Naive B cell (primary cell): ENCODE measurements around the gene ABCA8. TPM values are rescaled to one million over a fixed set of nuclear protein-coding genes. Genes with fewer than 3 reads are reported as not detected.
"Not testable (repeated sequence)": the region's sequence is repeated elsewhere in the genome, so short reads cannot be mapped to it uniquely, and the experiment has no call there.

Experiments
- ATAC-seq, 2 donors: fragments of 150-1000 bp; cut with Tn5 transposase; 2 replicates each; pipeline ENCODE4 v1.10.0; 2021; ENCODE audit warnings: low read depth in 2 of 2, mild to moderate bottlenecking in 2 of 2, moderate library complexity in 2 of 2
- DNase-seq: peaks from one replicate; pipeline ENCODE4 v3.0.0; 2022
- H3K27ac Mint-ChIP-seq, 6 donors: one replicate each; pipeline ENCODE4 v1.8.0; 2020 to 2022; ENCODE audit warnings: mild to moderate bottlenecking in 6 of 6, mixed read lengths in 6 of 6, moderate library complexity in 5 of 6, inconsistent platforms in 2 of 6
- H3K27me3 Mint-ChIP-seq, 3 donors: one replicate each; pipeline ENCODE4 v1.8.0; 2021 to 2022; ENCODE audit warnings: mixed read lengths in 3 of 3, mild to moderate bottlenecking in 1 of 3
- H3K36me3 Mint-ChIP-seq, 2 donors: one replicate each; pipeline ENCODE4 v1.8.0; 2020 to 2022; ENCODE audit warnings: mixed read lengths in 2 of 2, inconsistent platforms in 1 of 2, mild to moderate bottlenecking in 1 of 2
- H3K4me1 Mint-ChIP-seq, 3 donors: one replicate each; pipeline ENCODE4 v1.8.0; 2020 to 2022; ENCODE audit warnings: mixed read lengths in 3 of 3, inconsistent platforms in 1 of 3, mild to moderate bottlenecking in 1 of 3, moderate library complexity in 1 of 3
- H3K4me3 Mint-ChIP-seq, 8 donors: one replicate each; pipeline ENCODE4 v1.8.0; 2020 to 2022; ENCODE audit warnings: mild to moderate bottlenecking in 8 of 8, mixed read lengths in 8 of 8, moderate library complexity in 8 of 8, inconsistent platforms in 2 of 8
- H3K9me3 Mint-ChIP-seq, 7 donors: one replicate each; pipeline ENCODE4 v1.8.0; 2020 to 2022; ENCODE audit warnings: mixed read lengths in 7 of 7, mild to moderate bottlenecking in 5 of 7, inconsistent platforms in 2 of 7, moderate library complexity in 1 of 7
- polyA plus RNA-seq, 6 donors: library from polyadenylated mRNA; unstranded; fragments of 300-500 nt; fragmentation: Illumina TruSeq; gene quantifications; one replicate each; pipeline ENCODE4 v1.2.3, GENCODE V29; 2021; ENCODE audit warnings: low read depth in 6 of 6

The ABCA8 gene, protein sequence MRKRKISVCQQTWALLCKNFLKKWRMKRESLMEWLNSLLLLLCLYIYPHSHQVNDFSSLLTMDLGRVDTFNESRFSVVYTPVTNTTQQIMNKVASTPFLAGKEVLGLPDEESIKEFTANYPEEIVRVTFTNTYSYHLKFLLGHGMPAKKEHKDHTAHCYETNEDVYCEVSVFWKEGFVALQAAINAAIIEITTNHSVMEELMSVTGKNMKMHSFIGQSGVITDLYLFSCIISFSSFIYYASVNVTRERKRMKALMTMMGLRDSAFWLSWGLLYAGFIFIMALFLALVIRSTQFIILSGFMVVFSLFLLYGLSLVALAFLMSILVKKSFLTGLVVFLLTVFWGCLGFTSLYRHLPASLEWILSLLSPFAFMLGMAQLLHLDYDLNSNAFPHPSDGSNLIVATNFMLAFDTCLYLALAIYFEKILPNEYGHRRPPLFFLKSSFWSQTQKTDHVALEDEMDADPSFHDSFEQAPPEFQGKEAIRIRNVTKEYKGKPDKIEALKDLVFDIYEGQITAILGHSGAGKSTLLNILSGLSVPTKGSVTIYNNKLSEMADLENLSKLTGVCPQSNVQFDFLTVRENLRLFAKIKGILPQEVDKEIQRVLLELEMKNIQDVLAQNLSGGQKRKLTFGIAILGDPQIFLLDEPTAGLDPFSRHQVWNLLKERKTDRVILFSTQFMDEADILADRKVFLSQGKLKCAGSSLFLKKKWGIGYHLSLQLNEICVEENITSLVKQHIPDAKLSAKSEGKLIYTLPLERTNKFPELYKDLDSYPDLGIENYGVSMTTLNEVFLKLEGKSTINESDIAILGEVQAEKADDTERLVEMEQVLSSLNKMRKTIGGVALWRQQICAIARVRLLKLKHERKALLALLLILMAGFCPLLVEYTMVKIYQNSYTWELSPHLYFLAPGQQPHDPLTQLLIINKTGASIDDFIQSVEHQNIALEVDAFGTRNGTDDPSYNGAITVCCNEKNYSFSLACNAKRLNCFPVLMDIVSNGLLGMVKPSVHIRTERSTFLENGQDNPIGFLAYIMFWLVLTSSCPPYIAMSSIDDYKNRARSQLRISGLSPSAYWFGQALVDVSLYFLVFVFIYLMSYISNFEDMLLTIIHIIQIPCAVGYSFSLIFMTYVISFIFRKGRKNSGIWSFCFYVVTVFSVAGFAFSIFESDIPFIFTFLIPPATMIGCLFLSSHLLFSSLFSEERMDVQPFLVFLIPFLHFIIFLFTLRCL (N-terminal part only)
- not detected for polyA plus RNA-seq

DNA sequence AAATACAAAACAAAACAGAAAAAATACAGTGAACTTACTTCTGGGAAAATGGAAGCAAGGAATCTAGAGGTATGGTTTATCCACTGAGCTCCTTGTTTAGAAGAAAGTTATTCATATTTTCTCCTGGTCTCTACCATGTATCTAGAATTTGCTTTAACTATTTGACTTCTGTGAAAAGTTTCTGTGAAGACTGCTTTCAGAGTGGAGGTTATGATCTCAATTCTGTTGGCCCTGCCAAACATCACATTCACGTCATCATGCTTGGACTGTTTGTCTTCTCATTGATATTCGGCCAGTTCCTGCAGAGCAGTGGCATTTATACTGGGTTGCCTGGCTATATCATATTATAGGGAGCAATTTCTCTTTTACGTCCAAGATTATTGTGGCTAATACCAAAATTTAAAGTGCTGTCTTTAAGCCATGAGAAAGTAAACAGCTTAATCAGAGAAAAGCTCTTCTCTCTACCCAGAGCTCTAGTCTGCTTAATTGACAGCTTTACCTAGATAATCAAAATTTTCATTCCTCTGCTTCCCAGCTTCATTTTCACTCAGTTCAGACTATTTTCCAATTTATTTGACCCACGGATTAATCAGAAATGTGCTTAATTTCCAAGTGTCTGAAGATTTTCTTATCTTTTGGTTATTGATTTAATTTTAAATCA lies at the start of gene ABCA8:
Gene ABCA8 (minus strand): TSS at position 212 of the 661 bp plus-strand sequence. CDS start 13,358 bp downstream, outside the sequence.
- Mint-ChIP-seq H3K9me3 (peaks cover 0 to 6% (median 2%) of the 10 kb centered on the region in 7 donors), H3K27ac (no peak within 1 kb of the TSS), H3K27me3 (no peaks in the 10 kb centered on the region), H3K4me3 (peak within 1 kb of the TSS in 1 of 8 donors; percentile 52), H3K36me3 (no peaks in the 10 kb centered on the region), H3K4me1 (no peaks in the 10 kb centered on the region)
- no peak for ATAC-seq
- DNase-seq: no peak

DNA sequence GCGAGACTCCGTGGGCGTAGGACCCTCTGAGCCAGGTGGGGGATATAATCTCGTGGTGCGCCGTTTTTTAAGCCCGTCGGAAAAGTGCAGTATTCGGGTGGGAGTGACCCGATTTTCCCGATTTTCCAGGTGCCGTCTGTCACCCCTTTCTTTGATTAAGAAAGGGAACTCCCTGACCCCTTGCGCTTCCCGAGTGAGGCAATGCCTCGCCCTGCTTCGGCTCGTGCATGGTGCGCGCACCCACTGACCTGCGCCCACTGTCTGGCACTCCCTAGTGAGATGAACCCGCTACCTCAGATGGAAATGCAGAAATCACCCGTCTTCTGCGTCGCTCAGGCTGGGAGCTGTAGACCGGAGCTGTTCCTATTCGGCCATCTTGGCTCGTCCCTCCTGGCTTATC lies 49.6 kb upstream of the ABCA8 start:
- not testable (repeated sequence) for ATAC-seq, H3K9me3 Mint-ChIP-seq, H3K36me3 Mint-ChIP-seq, H3K4me1 Mint-ChIP-seq, DNase-seq, H3K27ac Mint-ChIP-seq
- peak overlapping the region in 1 of 8 donors; percentile 5 for H3K4me3 Mint-ChIP-seq
- peaks cover 0 to 18% (median 4%) of the 10 kb centered on the region in 3 donors for H3K27me3 Mint-ChIP-seq

DNA sequence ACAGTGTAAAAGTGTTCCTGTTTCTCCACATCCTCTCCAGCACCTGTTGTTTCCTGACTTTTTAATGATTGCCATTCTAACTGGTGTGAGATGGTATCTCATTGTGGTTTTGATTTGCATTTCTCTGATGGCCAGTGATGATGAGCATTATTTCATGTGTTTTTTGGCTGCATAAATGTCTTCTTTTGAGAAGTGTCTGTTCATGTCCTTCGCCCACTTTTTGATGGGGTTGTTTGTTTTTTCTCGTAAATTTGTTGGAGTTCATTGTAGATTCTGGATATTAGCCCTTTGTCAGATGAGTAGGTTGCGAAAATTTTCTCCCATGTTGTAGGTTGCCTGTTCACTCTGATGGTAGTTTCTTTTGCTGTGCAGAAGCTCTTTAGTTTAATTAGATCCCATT lies 44.6 kb upstream of the ABCA8 start:
- H3K27ac Mint-ChIP-seq, H3K4me3 Mint-ChIP-seq, ATAC-seq, H3K4me1 Mint-ChIP-seq, DNase-seq, H3K9me3 Mint-ChIP-seq, H3K27me3 Mint-ChIP-seq, H3K36me3 Mint-ChIP-seq: not testable (repeated sequence)

DNA sequence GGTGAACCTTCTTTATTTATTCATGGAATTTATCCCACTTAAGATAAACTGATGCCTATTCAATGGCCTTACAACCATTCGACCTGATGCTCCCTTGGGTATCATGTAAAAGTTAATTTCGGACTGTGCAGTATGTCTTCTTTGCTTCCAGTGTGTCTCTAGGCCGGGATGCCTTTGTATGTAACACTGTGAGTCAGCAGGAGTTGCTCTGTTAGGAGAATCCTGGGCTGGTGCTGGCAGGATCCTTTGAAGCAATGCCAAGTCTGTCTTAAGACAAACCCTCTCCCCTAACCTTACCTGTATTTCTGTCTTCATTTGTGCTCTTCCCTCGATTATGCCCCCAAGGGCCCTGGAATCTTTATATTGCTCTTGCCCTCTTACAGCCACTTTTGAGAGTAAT lies 37.9 kb upstream of the ABCA8 start:
- no peaks in the 10 kb centered on the region for H3K4me1 Mint-ChIP-seq
- DNase-seq: no peak
- no peak for ATAC-seq
- H3K27me3 Mint-ChIP-seq: no peaks in the 10 kb centered on the region
- H3K27ac Mint-ChIP-seq: no peak overlapping the region
- no peaks in the 10 kb centered on the region for H3K36me3 Mint-ChIP-seq
- H3K9me3 Mint-ChIP-seq: no peaks in the 10 kb centered on the region
- no peak overlapping the region for H3K4me3 Mint-ChIP-seq

DNA sequence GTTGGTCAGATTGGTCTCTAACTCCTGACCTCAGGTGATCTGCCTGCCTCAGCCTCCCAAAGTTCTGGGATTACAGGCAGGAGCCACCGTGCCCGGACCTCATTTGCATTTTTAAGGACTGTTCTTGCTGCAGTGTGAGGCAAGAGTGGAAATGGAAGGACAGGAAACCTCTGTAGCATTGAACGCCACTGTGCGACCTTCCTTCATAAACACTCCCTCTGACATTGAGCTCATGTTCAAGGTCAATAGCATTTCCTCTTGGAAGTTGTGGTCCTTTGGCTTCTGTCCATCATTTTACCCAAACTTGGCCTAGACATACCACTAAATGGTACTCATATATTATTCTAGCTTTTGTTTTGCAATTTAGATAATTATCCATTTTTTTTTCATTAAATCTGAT lies 32.8 kb upstream of the ABCA8 start:
- DNase-seq (no peak), ATAC-seq (no peak)
- Mint-ChIP-seq H3K4me1 (no peaks in the 10 kb centered on the region), H3K4me3 (no peak overlapping the region), H3K9me3 (peaks cover 0 to 4% (median 0%) of the 10 kb centered on the region in 7 donors), H3K36me3 (no peaks in the 10 kb centered on the region), H3K27ac (no peak overlapping the region), H3K27me3 (no peaks in the 10 kb centered on the region)

DNA sequence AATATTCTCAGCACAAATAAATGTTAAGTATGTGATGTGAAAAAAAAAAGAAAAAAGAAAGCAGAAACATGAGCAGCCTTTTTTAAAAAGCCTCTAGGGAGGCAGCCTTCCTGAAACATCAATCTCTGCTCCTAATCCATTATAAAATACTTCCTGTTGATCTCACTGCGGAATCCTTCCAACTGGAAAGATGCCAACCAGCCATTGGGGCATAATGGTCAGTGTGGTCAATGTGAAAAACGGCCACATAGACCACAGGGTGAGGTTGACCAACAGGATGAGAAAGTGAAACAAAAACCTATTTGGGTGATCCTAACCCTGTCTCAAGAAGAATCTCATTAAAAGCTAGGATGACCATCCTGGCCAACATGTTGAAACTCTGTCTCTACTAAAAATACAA lies 26.1 kb upstream of the ABCA8 start:
- peaks cover 0 to 8% (median 0%) of the 10 kb centered on the region in 7 donors for H3K9me3 Mint-ChIP-seq
- H3K27me3 Mint-ChIP-seq: peaks cover 0 to 14% (median 0%) of the 10 kb centered on the region in 3 donors
- H3K4me1 Mint-ChIP-seq: peaks cover 0 to 7% (median 0%) of the 10 kb centered on the region in 3 donors
- no peaks in the 10 kb centered on the region for H3K36me3 Mint-ChIP-seq
- no peak overlapping the region for H3K4me3 Mint-ChIP-seq
- DNase-seq (no peak), ATAC-seq (no peak)
- no peak overlapping the region for H3K27ac Mint-ChIP-seq

DNA sequence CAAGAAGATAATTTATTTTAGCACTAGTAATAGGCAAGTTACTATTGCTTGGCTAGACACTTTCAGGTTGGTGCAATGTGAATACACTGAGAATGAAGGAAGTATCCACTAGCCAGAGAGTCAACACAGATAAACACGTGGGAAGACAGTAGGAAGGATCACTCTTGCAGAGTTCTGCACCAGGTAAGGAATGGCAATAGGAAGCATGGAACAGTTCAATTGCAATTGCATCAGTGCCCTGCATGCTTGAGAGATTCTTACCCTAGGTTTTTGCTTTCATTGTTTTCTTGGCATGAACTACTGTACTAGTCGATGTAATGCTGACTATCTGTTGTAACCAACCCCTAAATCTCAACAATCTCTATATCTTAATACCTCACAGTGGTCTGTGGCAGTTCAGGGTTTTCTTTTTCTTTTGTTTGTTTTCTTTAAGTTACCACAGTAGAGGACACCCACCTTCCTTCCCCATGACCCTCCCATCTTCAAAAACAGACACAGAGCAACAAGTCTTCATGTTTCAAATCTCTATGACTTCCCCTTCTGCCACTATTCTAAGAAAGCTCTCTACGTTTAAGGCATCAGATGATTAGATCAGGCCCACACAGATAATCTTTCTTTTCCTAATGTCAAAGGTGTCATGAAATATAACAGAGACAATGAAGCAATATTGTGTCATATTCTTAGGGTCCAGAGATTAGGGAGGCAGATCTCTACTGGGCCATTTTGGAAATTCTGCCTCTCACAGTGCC lies 18.1 kb upstream of the ABCA8 start:
- Mint-ChIP-seq H3K27ac (no peak overlapping the region), H3K27me3 (peaks cover 0 to 14% (median 0%) of the 10 kb centered on the region in 3 donors), H3K36me3 (no peaks in the 10 kb centered on the region), H3K4me1 (peaks cover 0 to 2% (median 0%) of the 10 kb centered on the region in 3 donors), H3K9me3 (peaks cover 0 to 10% (median 0%) of the 10 kb centered on the region in 7 donors), H3K4me3 (peak overlapping the region in 1 of 8 donors; percentile 0)
- ATAC-seq (no peak), DNase-seq (no peak)

DNA sequence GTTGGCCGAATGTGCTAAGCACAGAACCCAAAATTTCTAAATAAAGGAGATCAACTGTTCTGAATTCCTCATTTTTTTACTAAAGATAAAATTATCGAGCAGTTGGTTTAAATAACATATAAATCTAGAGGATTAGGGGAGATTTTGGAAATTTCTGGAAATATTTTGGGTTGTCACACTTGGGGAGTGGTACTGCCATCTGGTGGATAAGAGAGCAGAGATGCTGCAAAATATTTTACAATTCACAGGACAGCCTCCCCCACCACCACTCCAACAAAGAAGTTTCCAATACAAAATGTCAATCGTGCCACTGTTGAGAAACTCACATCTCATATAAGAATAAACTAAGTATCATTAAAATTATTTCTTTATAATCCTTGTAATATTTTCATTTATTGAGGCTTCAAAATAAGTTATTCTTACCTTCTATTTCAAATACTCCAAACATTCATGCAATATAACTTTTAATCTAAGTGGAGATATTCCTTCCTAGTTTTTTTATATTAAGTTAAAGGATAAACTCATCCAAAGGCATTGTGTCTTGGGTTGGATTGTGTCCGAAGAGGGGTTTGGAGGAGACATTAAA lies 17.0 kb upstream of the ABCA8 start:
- Mint-ChIP-seq H3K27me3 (peaks cover 0 to 9% (median 0%) of the 10 kb centered on the region in 3 donors), H3K4me1 (peaks cover 0 to 2% (median 0%) of the 10 kb centered on the region in 3 donors), H3K4me3 (no peak overlapping the region), H3K27ac (no peak overlapping the region), H3K9me3 (peaks cover 0 to 10% (median 0%) of the 10 kb centered on the region in 7 donors), H3K36me3 (no peaks in the 10 kb centered on the region)
- ATAC-seq (no peak), DNase-seq (no peak)

DNA sequence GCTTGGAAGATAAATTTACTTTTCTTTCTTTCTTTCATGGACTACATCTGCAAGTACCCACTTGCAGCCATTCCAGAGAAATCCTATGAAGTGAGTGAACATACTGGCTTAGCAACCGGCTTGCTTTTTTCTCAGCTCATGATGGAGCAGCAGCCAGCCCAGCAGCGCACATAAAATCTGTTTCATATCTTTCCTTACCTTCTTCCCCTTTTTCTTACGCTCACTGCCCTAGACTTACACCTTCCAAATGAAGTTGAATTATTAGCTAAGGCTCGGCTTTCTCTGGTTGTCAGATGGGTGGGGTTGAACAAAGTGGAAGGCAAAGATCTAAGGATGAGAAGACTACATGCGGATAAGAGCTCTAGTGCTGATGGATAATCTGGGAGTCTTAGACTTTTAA lies 13.9 kb upstream of the ABCA8 start:
- Mint-ChIP-seq H3K4me1 (peaks cover 0 to 2% (median 0%) of the 10 kb centered on the region in 3 donors), H3K4me3 (no peak overlapping the region), H3K36me3 (no peaks in the 10 kb centered on the region), H3K27ac (no peak overlapping the region), H3K27me3 (no peaks in the 10 kb centered on the region), H3K9me3 (peaks cover 0 to 2% (median 0%) of the 10 kb centered on the region in 7 donors)
- ATAC-seq (no peak), DNase-seq (no peak)

DNA sequence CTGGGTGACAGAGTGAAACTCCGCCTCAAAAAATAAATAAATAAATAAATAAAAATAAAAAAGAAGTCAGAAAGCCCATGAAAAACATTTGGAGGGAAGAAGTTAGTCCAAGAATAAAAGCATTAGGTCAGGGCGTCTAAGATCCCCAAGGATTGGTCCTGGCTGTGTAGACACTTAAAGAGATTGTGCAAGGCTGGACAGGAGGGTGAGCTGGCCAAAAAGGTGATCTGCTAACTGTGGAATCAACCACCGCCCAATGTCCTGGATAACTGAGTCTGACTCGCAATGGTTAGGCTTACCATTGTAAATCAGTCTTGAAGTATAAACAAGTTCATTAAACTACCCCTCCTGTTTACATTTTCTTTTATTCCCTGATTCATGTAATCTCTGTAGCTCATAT lies 8.8 kb upstream of the ABCA8 start:
- Mint-ChIP-seq H3K27me3 (no peaks in the 10 kb centered on the region), H3K27ac (no peak overlapping the region), H3K36me3 (no peaks in the 10 kb centered on the region), H3K4me1 (no peaks in the 10 kb centered on the region), H3K9me3 (peaks cover 0 to 6% (median 4%) of the 10 kb centered on the region in 7 donors), H3K4me3 (no peak overlapping the region)
- DNase-seq (no peak), ATAC-seq (no peak)

DNA sequence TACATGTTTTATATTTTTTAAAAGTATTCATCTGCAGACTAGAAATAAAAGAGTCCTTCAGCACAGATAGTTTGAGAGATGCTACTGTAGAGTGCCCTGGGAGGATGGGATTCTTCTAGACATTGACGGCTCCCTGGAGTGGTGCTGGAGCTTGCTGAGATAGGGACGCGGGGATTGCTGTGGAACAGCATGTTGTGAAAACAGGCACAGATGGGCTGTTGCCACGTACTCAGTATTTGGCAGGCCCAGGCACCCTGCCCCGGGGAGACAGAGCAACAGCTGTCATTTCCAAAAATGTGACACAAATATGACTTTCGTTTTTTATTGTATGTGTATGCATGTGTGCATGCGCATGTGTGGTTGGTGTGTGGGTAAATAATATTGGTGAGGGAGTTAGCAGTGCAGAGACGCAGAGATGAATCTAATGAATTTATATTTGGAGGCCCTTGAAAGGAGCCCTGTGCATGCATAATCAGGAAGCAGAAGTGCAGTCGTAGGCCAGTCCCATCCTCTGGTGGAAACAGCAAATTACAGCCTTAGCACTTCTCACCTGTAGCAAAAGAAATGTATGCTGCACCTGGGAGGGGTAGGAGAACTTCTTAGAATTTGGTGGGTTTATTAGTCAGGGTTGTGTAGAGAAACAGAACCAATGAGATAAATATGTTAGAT lies 6.2 kb upstream of the ABCA8 start:
- Mint-ChIP-seq H3K9me3 (peaks cover 0 to 6% (median 3%) of the 10 kb centered on the region in 7 donors), H3K4me1 (no peaks in the 10 kb centered on the region), H3K27ac (peak overlapping the region in 1 of 6 donors; percentile 3), H3K27me3 (no peaks in the 10 kb centered on the region), H3K4me3 (no peak overlapping the region), H3K36me3 (no peaks in the 10 kb centered on the region)
- ATAC-seq (no peak), DNase-seq (no peak)
